ENCODE data around the gene SLC25A43.

The SLC25A43 gene

GRCh38 chrX:119477812-119478232 lies 78.7 kb downstream of the SLC25A43 start:
- TF ChIP-seq EGR1 (IDR thresholded peaks at IDR 0.05) (no peak), TEAD4 (IDR thresholded peaks at IDR 0.05) (no peak), TAF1 (IDR thresholded peaks at IDR 0.05; ENCODE audit: low read depth) (no peak), EP300 (IDR thresholded peaks at IDR 0.05; ENCODE audit: borderline replicate concordance) (no peak), FOXM1 (IDR thresholded peaks at IDR 0.05; ENCODE audit: borderline replicate concordance, low read depth) (no peak), MAX (IDR thresholded peaks at IDR 0.05) (no peak), CEBPB (IDR thresholded peaks at IDR 0.05) (no peak), NFIC (IDR thresholded peaks at IDR 0.05) (no peak), RAD21 (IDR thresholded peaks at IDR 0.05; ENCODE audit: low read depth) (no peak), YY1 (IDR thresholded peaks at IDR 0.05; ENCODE audit: low read depth) (no peak)

- no peak for TF ChIP-seq FOXM1 (IDR thresholded peaks at IDR 0.05; ENCODE audit: borderline replicate concordance, low read depth)
- TF ChIP-seq EGR1 (IDR thresholded peaks at IDR 0.05): no peak
- no peak for TF ChIP-seq USF1 (IDR thresholded peaks at IDR 0.05)
Observed at GRCh38 chrX:119478504-119478903, 79.4 kb downstream of the SLC25A43 start.

GRCh38 chrX:119479845-119480244 lies 80.7 kb downstream of the SLC25A43 start:
- no peak for TF ChIP-seq CREB1 (IDR thresholded peaks at IDR 0.05; ENCODE audit: low read depth)
- TF ChIP-seq FOXM1 (IDR thresholded peaks at IDR 0.05; ENCODE audit: borderline replicate concordance, low read depth): no peak
- no peak for TF ChIP-seq TAF1 (IDR thresholded peaks at IDR 0.05; ENCODE audit: low read depth)
- no peak for TF ChIP-seq TEAD4 (IDR thresholded peaks at IDR 0.05)
- TF ChIP-seq EP300 (IDR thresholded peaks at IDR 0.05; ENCODE audit: borderline replicate concordance): no peak
- TF ChIP-seq RAD21 (IDR thresholded peaks at IDR 0.05; ENCODE audit: low read depth): no peak
- no peak for TF ChIP-seq ZBTB7A (IDR thresholded peaks at IDR 0.05; ENCODE audit: low read depth)
- TF ChIP-seq EGR1 (IDR thresholded peaks at IDR 0.05): no peak
- TF ChIP-seq TCF12 (IDR thresholded peaks at IDR 0.05; ENCODE audit: low read depth): no peak
- TF ChIP-seq CEBPB (IDR thresholded peaks at IDR 0.05): no peak
- no peak for TF ChIP-seq MAX (IDR thresholded peaks at IDR 0.05)
- no peak for TF ChIP-seq NFIC (IDR thresholded peaks at IDR 0.05)
- no peak for TF ChIP-seq YY1 (IDR thresholded peaks at IDR 0.05; ENCODE audit: low read depth)
- no peak for TF ChIP-seq REST (IDR thresholded peaks at IDR 0.05; ENCODE audit: low read depth)
- TF ChIP-seq USF1 (IDR thresholded peaks at IDR 0.05): no peak

- TF ChIP-seq FOXM1 (IDR thresholded peaks at IDR 0.05; ENCODE audit: borderline replicate concordance, low read depth): no peak
- TF ChIP-seq TEAD4 (IDR thresholded peaks at IDR 0.05): no peak
- TF ChIP-seq NFIC (IDR thresholded peaks at IDR 0.05): no peak
- TF ChIP-seq ZBTB7A (IDR thresholded peaks at IDR 0.05; ENCODE audit: low read depth): no peak
Observed at GRCh38 chrX:119481323-119481801, 82.2 kb downstream of the SLC25A43 start.

GRCh38 chrX:119482041-119482440 lies 82.9 kb downstream of the SLC25A43 start:
- TF ChIP-seq RAD21 (IDR thresholded peaks at IDR 0.05; ENCODE audit: low read depth) (no peak), MAX (IDR thresholded peaks at IDR 0.05) (no peak), ZBTB7A (IDR thresholded peaks at IDR 0.05; ENCODE audit: low read depth) (no peak), YY1 (IDR thresholded peaks at IDR 0.05; ENCODE audit: low read depth) (no peak), TAF1 (IDR thresholded peaks at IDR 0.05; ENCODE audit: low read depth) (no peak)

- no peak for TF ChIP-seq TEAD4 (IDR thresholded peaks at IDR 0.05)
- TF ChIP-seq EGR1 (IDR thresholded peaks at IDR 0.05): no peak
- no peak for TF ChIP-seq NFIC (IDR thresholded peaks at IDR 0.05)
- TF ChIP-seq USF1 (IDR thresholded peaks at IDR 0.05): peak; percentile 75
- TF ChIP-seq TCF12 (IDR thresholded peaks at IDR 0.05; ENCODE audit: low read depth): no peak
- TF ChIP-seq FOXM1 (IDR thresholded peaks at IDR 0.05; ENCODE audit: borderline replicate concordance, low read depth): no peak
- peak; percentile 92 for TF ChIP-seq MAX (IDR thresholded peaks at IDR 0.05)
- TF ChIP-seq ZBTB7A (IDR thresholded peaks at IDR 0.05; ENCODE audit: low read depth): no peak
- TF ChIP-seq RAD21 (IDR thresholded peaks at IDR 0.05; ENCODE audit: low read depth): peak; percentile 27; the same call in 1 of the 2 replicates
- no peak for TF ChIP-seq CREB1 (IDR thresholded peaks at IDR 0.05; ENCODE audit: low read depth)
- TF ChIP-seq REST (IDR thresholded peaks at IDR 0.05; ENCODE audit: low read depth): no peak
- TF ChIP-seq CEBPB (IDR thresholded peaks at IDR 0.05): no peak
- no peak for TF ChIP-seq EP300 (IDR thresholded peaks at IDR 0.05; ENCODE audit: borderline replicate concordance)
- peak; percentile 63; the same call in 1 of the 2 replicates for TF ChIP-seq YY1 (IDR thresholded peaks at IDR 0.05; ENCODE audit: low read depth)
- 0 out of 2 replicates have a peak, but pooled peaks have one; percentile 21 for TF ChIP-seq TAF1 (IDR thresholded peaks at IDR 0.05; ENCODE audit: low read depth)
Observed at GRCh38 chrX:119482481-119483480, 83.6 kb downstream of the SLC25A43 start.

All from Ishikawa (cell line).